ENCODE data around the gene NPM1.

NPM1 gene

DNA sequence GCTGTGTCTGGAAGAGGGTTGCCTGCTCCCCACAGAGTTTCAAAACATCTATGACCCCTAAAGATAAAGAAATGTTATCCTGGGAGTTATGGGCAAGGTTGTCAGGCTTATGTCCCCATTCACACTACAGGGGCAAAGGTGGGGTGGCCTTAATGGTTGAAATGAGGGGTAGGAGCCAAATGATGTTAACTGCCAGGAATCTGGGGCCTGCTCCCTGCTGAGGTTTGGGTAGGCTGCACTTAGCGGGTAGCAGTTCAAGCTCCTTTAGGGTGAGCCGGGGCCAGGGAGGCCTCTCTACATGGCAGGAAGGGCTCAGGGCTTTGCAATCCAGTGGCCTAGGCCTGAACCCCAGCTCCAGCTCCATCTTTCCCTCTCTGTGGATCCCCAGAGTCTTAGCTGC, 34.8 kb downstream of the NPM1 start:
- Histone ChIP-seq H2AFZ (ENCODE audit: low read depth, low read length) (no peak overlapping the region), H3K79me1 (replicated peaks; ENCODE audit: low read length, poor library complexity, severe bottlenecking) (no peaks in the 10 kb centered on the region), H3K23ac (ENCODE audit: low read length in 2 of 2) (no peak overlapping the region), H2BK15ac (ENCODE audit: low read depth, poor library complexity, severe bottlenecking) (no peak overlapping the region), H3K36me3 (ENCODE audit: control insufficient read depth in 1 of 2, insufficient read depth in 2 of 2, low read depth in 1 of 2, low read length in 2 of 2) (peaks cover 0 to 2% of the 10 kb centered on the region in 2 experiments), H3K27me3 (ENCODE audit: control insufficient read depth in 1 of 2, insufficient read depth in 1 of 2, low read length in 2 of 2) (peaks cover 0 to 28% of the 10 kb centered on the region in 2 experiments), H3K9ac (ENCODE audit: low read length) (no peak overlapping the region), H3K4me2 (ENCODE audit: low read length, poor library complexity, severe bottlenecking) (no peak overlapping the region), H2BK5ac (ENCODE audit: low read depth, low read length, poor library complexity, severe bottlenecking) (no peak overlapping the region), H4K91ac (ENCODE audit: low read length) (no peak overlapping the region), H3K4me3 (ENCODE audit: insufficient read depth in 1 of 2, low read depth in 1 of 2, low read length in 2 of 2) (no peak overlapping the region), H4K8ac (ENCODE audit: low read length) (no peak overlapping the region), H2BK12ac (ENCODE audit: low read length in 2 of 2) (no peak overlapping the region), H3K27ac (ENCODE audit: low read length, poor library complexity, severe bottlenecking) (no peak overlapping the region), H2AK5ac (ENCODE audit: low read length, severe bottlenecking) (no peak overlapping the region), H2BK120ac (ENCODE audit: low read depth, low read length) (no peak overlapping the region), H3K14ac (ENCODE audit: low read length in 2 of 2) (no peak overlapping the region), H3K4ac (ENCODE audit: low read depth in 1 of 2, low read length in 2 of 2) (no peak overlapping the region), H3K9me3 (ENCODE audit: control insufficient read depth, low read length) (no peaks in the 10 kb centered on the region), H3K4me1 (ENCODE audit: control insufficient read depth, insufficient read depth, low read depth, low read length) (peaks cover 37% of the 10 kb centered on the region), H3K18ac (ENCODE audit: low read depth in 1 of 2, low read length in 2 of 2) (no peak overlapping the region)
- 97% methylated on average over 2 of the region's 2 CpGs for WGBS
- DNase-seq, result no peak

- 80% methylated on average over 24 of the region's 26 CpGs for WGBS
- DNase-seq, result no peak
- H3K4me3 ChIP-seq (ENCODE audit: insufficient read depth in 1 of 2, low read depth in 1 of 2, low read length in 2 of 2), result no peak overlapping the region
Measured at GRCh38 chr5:171422902-171423663, 35.4 kb downstream of the NPM1 start.

DNA sequence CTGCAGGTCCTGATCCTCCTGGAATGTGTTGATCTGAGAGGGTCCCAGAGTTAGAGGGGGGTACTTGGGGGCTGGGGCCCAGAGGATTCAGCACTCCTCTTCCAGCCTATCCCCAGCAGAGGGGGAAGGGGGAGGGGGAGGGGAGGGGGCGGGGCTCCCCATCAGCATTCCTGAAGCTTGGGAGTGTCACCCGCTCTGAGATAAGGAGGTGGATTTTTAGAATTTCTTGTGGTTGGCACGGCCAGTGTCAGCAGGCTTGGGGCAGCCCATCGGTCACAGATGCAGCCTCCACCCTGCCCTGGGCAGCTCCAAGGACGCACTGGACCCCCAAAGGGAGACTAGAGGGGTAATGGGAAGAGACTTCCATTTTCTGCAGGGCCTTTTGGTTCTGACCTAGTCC, 37.1 kb downstream of the NPM1 start:
- H3K79me1 ChIP-seq (replicated peaks; ENCODE audit: low read length, poor library complexity, severe bottlenecking), result no peaks in the 10 kb centered on the region
- H4K91ac ChIP-seq (ENCODE audit: low read length), result no peak overlapping the region
- no peak overlapping the region for H3K9ac ChIP-seq (ENCODE audit: low read length)
- H3K27me3 ChIP-seq (ENCODE audit: control insufficient read depth in 1 of 2, insufficient read depth in 1 of 2, low read length in 2 of 2), result peaks cover 0 to 28% of the 10 kb centered on the region in 2 experiments
- peaks cover 24% of the 10 kb centered on the region for H3K4me1 ChIP-seq (ENCODE audit: control insufficient read depth, insufficient read depth, low read depth, low read length)
- no peak overlapping the region for H3K14ac ChIP-seq (ENCODE audit: low read length in 2 of 2)
- no peak overlapping the region for H2AFZ ChIP-seq (ENCODE audit: low read depth, low read length)
- H2BK15ac ChIP-seq (ENCODE audit: low read depth, poor library complexity, severe bottlenecking), result no peak overlapping the region
- no peak overlapping the region for H3K4ac ChIP-seq (ENCODE audit: low read depth in 1 of 2, low read length in 2 of 2)
- H3K9me3 ChIP-seq (ENCODE audit: control insufficient read depth, low read length), result no peaks in the 10 kb centered on the region
- no peak overlapping the region for H4K8ac ChIP-seq (ENCODE audit: low read length)
- no peak overlapping the region for H3K18ac ChIP-seq (ENCODE audit: low read depth in 1 of 2, low read length in 2 of 2)
- no peak overlapping the region for H3K4me3 ChIP-seq (ENCODE audit: insufficient read depth in 1 of 2, low read depth in 1 of 2, low read length in 2 of 2)
- H3K23ac ChIP-seq (ENCODE audit: low read length in 2 of 2), result no peak overlapping the region
- no peak overlapping the region for H2BK12ac ChIP-seq (ENCODE audit: low read length in 2 of 2)
- 53% methylated on average over 4 of the region's 5 CpGs for WGBS
- no peak overlapping the region for H3K4me2 ChIP-seq (ENCODE audit: low read length, poor library complexity, severe bottlenecking)
- H2BK120ac ChIP-seq (ENCODE audit: low read depth, low read length), result no peak overlapping the region
- no peak overlapping the region for H2AK5ac ChIP-seq (ENCODE audit: low read length, severe bottlenecking)
- peaks cover 0 to 2% of the 10 kb centered on the region in 2 experiments for H3K36me3 ChIP-seq (ENCODE audit: control insufficient read depth in 1 of 2, insufficient read depth in 2 of 2, low read depth in 1 of 2, low read length in 2 of 2)
- no peak overlapping the region for H2BK5ac ChIP-seq (ENCODE audit: low read depth, low read length, poor library complexity, severe bottlenecking)
- H3K27ac ChIP-seq (ENCODE audit: low read length, poor library complexity, severe bottlenecking), result no peak overlapping the region
- DNase-seq, result no peak

More at GRCh38 chr5:171422902-171423663, 35.4 kb downstream of the NPM1 start:
- Histone ChIP-seq H3K23ac (ENCODE audit: low read length in 2 of 2) (no peak overlapping the region), H4K91ac (ENCODE audit: low read length) (no peak overlapping the region), H3K36me3 (ENCODE audit: control insufficient read depth in 1 of 2, insufficient read depth in 2 of 2, low read depth in 1 of 2, low read length in 2 of 2) (peaks cover 0 to 2% of the 10 kb centered on the region in 2 experiments), H3K4me2 (ENCODE audit: low read length, poor library complexity, severe bottlenecking) (no peak overlapping the region), H4K8ac (ENCODE audit: low read length) (no peak overlapping the region), H3K4me1 (ENCODE audit: control insufficient read depth, insufficient read depth, low read depth, low read length) (peaks cover 37% of the 10 kb centered on the region), H2AFZ (ENCODE audit: low read depth, low read length) (no peak overlapping the region), H2BK15ac (ENCODE audit: low read depth, poor library complexity, severe bottlenecking) (no peak overlapping the region), H3K18ac (ENCODE audit: low read depth in 1 of 2, low read length in 2 of 2) (no peak overlapping the region), H3K27me3 (ENCODE audit: control insufficient read depth in 1 of 2, insufficient read depth in 1 of 2, low read length in 2 of 2) (peaks cover 0 to 28% of the 10 kb centered on the region in 2 experiments), H2BK12ac (ENCODE audit: low read length in 2 of 2) (no peak overlapping the region), H2BK5ac (ENCODE audit: low read depth, low read length, poor library complexity, severe bottlenecking) (no peak overlapping the region), H3K14ac (ENCODE audit: low read length in 2 of 2) (no peak overlapping the region), H2AK5ac (ENCODE audit: low read length, severe bottlenecking) (no peak overlapping the region), H3K9me3 (ENCODE audit: control insufficient read depth, low read length) (no peaks in the 10 kb centered on the region), H3K79me1 (replicated peaks; ENCODE audit: low read length, poor library complexity, severe bottlenecking) (no peaks in the 10 kb centered on the region), H3K4ac (ENCODE audit: low read depth in 1 of 2, low read length in 2 of 2) (no peak overlapping the region), H3K9ac (ENCODE audit: low read length) (no peak overlapping the region), H3K27ac (ENCODE audit: low read length, poor library complexity, severe bottlenecking) (no peak overlapping the region), H2BK120ac (ENCODE audit: low read depth, low read length) (no peak overlapping the region)

DNA sequence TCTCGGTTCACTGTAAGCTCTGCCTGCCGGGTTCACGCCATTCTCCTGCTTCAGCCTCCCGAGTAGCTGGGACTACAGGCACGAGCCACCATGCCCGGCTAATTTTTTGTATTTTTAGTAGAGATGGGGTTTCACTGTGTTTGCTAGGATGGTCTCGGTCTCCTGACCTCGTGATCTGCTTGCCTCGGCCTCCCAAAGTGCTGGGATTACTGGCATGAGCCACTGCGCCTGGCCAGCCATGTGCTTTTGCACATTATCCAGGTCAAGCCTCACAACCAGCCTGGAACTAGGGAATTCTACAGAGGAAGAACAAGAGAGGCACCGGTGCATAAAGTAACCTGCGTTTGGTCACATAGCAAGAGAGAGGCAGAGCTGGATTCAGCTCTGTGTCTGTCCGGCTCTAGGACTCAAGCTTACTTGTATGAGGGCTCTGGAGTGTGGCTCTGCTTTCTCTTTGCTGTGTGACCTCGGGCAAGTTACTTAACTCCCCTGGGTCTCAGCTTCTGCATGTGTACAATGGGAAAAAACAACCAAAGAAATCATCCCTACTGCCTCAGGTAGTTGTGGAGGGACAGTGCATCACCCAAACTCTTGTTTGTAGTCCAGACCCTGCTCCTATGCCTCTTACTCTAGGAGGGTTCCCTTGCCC, 38.1 kb downstream of the NPM1 start:
- Histone ChIP-seq H3K23ac (ENCODE audit: low read length in 2 of 2) (no peak overlapping the region), H3K4me1 (ENCODE audit: control insufficient read depth, insufficient read depth, low read depth, low read length) (peaks cover 15% of the 10 kb centered on the region), H3K27ac (ENCODE audit: low read length, poor library complexity, severe bottlenecking) (no peak overlapping the region), H3K18ac (ENCODE audit: low read depth in 1 of 2, low read length in 2 of 2) (no peak overlapping the region), H4K8ac (ENCODE audit: low read length) (no peak overlapping the region), H4K91ac (ENCODE audit: low read length) (no peak overlapping the region), H3K79me1 (replicated peaks; ENCODE audit: low read length, poor library complexity, severe bottlenecking) (no peaks in the 10 kb centered on the region), H3K4me3 (ENCODE audit: insufficient read depth in 1 of 2, low read depth in 1 of 2, low read length in 2 of 2) (no peak overlapping the region), H3K9ac (ENCODE audit: low read length) (no peak overlapping the region), H3K14ac (ENCODE audit: low read length in 2 of 2) (no peak overlapping the region), H2BK15ac (ENCODE audit: low read depth, poor library complexity, severe bottlenecking) (no peak overlapping the region), H2AK5ac (ENCODE audit: low read length, severe bottlenecking) (no peak overlapping the region), H3K4ac (ENCODE audit: low read depth in 1 of 2, low read length in 2 of 2) (no peak overlapping the region), H2BK120ac (ENCODE audit: low read depth, low read length) (no peak overlapping the region), H2AFZ (ENCODE audit: low read depth, low read length) (no peak overlapping the region), H2BK12ac (ENCODE audit: low read length in 2 of 2) (no peak overlapping the region), H3K4me2 (ENCODE audit: low read length, poor library complexity, severe bottlenecking) (no peak overlapping the region), H3K27me3 (ENCODE audit: control insufficient read depth in 1 of 2, insufficient read depth in 1 of 2, low read length in 2 of 2) (peaks cover 0 to 22% of the 10 kb centered on the region in 2 experiments), H3K36me3 (ENCODE audit: control insufficient read depth in 1 of 2, insufficient read depth in 2 of 2, low read depth in 1 of 2, low read length in 2 of 2) (peaks cover 0 to 2% of the 10 kb centered on the region in 2 experiments), H3K9me3 (ENCODE audit: control insufficient read depth, low read length) (no peaks in the 10 kb centered on the region), H2BK5ac (ENCODE audit: low read depth, low read length, poor library complexity, severe bottlenecking) (no peak overlapping the region)
- WGBS, result 94% methylated on average over 13 of the region's 14 CpGs
- DNase-seq, result no peak
